HepG2 (cell line): Measurements from ENCODE around the gene ARHGEF26. TPM values are rescaled to one million over a fixed set of nuclear protein-coding genes. Genes with fewer than 3 reads are reported as not detected.

Experiments
- FOXO1 ChIP-seq: sonication (generic); formaldehyde crosslinking; IDR thresholded peaks from 2 replicates; pipeline ENCODE4 v1.4.0; 2020; ENCODE audit warnings: missing genetic modification reagents
- ISL2 ChIP-seq: sonication (generic); formaldehyde crosslinking; IDR thresholded peaks from 2 replicates; pipeline ENCODE4 v1.5.0; 2020; ENCODE audit warnings: missing genetic modification reagents
- JUNB ChIP-seq: sonication (generic); formaldehyde crosslinking; IDR thresholded peaks from 2 replicates; pipeline ENCODE4 v1.8.0; 2022; ENCODE audit warnings: missing genetic modification reagents, mild to moderate bottlenecking, borderline replicate concordance
- KLF13 ChIP-seq: sonication (generic); formaldehyde crosslinking; IDR thresholded peaks from 2 replicates; pipeline ENCODE4 v1.4.0; 2020; ENCODE audit warnings: mild to moderate bottlenecking, missing genetic modification reagents
- NCOA1 ChIP-seq: sonication (generic); formaldehyde crosslinking; IDR thresholded peaks from 2 replicates; pipeline ENCODE4 v1.9.0; 2021; ENCODE audit warnings: missing genetic modification reagents
- NFIB ChIP-seq: sonication (generic); formaldehyde crosslinking; IDR thresholded peaks from 2 replicates; pipeline ENCODE4 v1.9.0; 2021; ENCODE audit warnings: missing genetic modification reagents, mild to moderate bottlenecking, borderline replicate concordance
- ONECUT2 ChIP-seq: sonication (generic); formaldehyde crosslinking; IDR thresholded peaks from 2 replicates; pipeline ENCODE4 v1.4.0; 2020; ENCODE audit warnings: missing genetic modification reagents
- RNF219 ChIP-seq: sonication (generic); formaldehyde crosslinking; IDR thresholded peaks from 2 replicates; pipeline ENCODE4 v1.5.0; 2020; ENCODE audit warnings: mild to moderate bottlenecking, missing genetic modification reagents
- SSRP1 ChIP-seq: IDR thresholded peaks from 2 replicates; pipeline ENCODE4 v1.6.1; 2016; ENCODE audit warnings: control low read depth
- TBP ChIP-seq: sonication (generic); formaldehyde crosslinking; IDR thresholded peaks from 2 replicates; pipeline ENCODE4 v1.5.0; 2020; ENCODE audit warnings: missing genetic modification reagents
- ZNF317 ChIP-seq: sonication (generic); formaldehyde crosslinking; IDR thresholded peaks from 2 replicates; pipeline ENCODE4 v1.5.0; 2020; ENCODE audit warnings: mild to moderate bottlenecking, missing genetic modification reagents
- ZNF430 ChIP-seq: sonication (generic); formaldehyde crosslinking; IDR thresholded peaks from 2 replicates; pipeline ENCODE4 v1.9.0; 2021; ENCODE audit warnings: mild to moderate bottlenecking, missing genetic modification reagents
- ZNF549 ChIP-seq: sonication (generic); formaldehyde crosslinking; IDR thresholded peaks from 2 replicates; pipeline ENCODE4 v1.5.0; 2020; ENCODE audit warnings: missing genetic modification reagents
- ZNF589 ChIP-seq: sonication (generic); formaldehyde crosslinking; conservative IDR thresholded peaks from 2 replicates; pipeline ENCODE4 v1.8.0; 2022; ENCODE audit warnings: mild to moderate bottlenecking, moderate library complexity, missing genetic modification reagents
- ZNF609 ChIP-seq: sonication (generic); formaldehyde crosslinking; IDR thresholded peaks from 2 replicates; pipeline ENCODE4 v1.4.0; 2020; ENCODE audit warnings: mild to moderate bottlenecking, missing genetic modification reagents, borderline replicate concordance
- ZNF652 ChIP-seq: IDR thresholded peaks from 2 replicates; pipeline ENCODE4 v1.6.1; 2016; ENCODE audit warnings: low read depth, borderline replicate concordance
- ZSCAN9 ChIP-seq: IDR thresholded peaks from 2 replicates; pipeline ENCODE4 v1.6.1; 2016; ENCODE audit warnings: borderline replicate concordance
- polyA plus RNA-seq, 8 experiments: library from polyadenylated mRNA; depleted of rRNA in 3 of 8; stranded (reverse) in 7 of 8; unstranded in 1 of 8; fragments of >200 nt; fragmentation: Illumina TruSeq in 4 of 8; extraction: Trizol in 4 of 8; gene quantifications; 2 replicates each; pipeline versions ENCODE4 v1.2.1 to v1.2.3, GENCODE V29; 2011 to 2016; ENCODE audit warnings: low read depth in 4 of 8, missing spikeins in 1 of 8, mixed read lengths in 1 of 8; ENCODE audit not compliant: insufficient read depth in 1 of 8
- total RNA-seq, 5 experiments: library from RNA; depleted of rRNA; stranded (reverse); fragments of >200 nt; fragmentation: Illumina TruSeq; extraction: Trizol; gene quantifications; 2 replicates each; pipeline ENCODE4 v1.2.3, GENCODE V29; 2016; ENCODE audit warnings: low read depth in 1 of 5
- TF ChIP-seq, protein P1 (sequence below): sonication (generic); formaldehyde crosslinking; IDR thresholded peaks from 2 replicates; pipeline ENCODE4 v1.5.1; 2020; ENCODE audit warnings: mild to moderate bottlenecking, missing genetic modification reagents, moderate library complexity
- TF ChIP-seq, protein P2 (sequence below): IDR thresholded peaks from 2 replicates; pipeline ENCODE4 v1.6.1; 2016

Gene ARHGEF26
- total and polyA plus RNA-seq, 2 of the 13 experiments (the other 11 are each of a cell fraction or from before 2014, with no cell fraction given), result 0.74 to 6.1 TPM

DNA sequence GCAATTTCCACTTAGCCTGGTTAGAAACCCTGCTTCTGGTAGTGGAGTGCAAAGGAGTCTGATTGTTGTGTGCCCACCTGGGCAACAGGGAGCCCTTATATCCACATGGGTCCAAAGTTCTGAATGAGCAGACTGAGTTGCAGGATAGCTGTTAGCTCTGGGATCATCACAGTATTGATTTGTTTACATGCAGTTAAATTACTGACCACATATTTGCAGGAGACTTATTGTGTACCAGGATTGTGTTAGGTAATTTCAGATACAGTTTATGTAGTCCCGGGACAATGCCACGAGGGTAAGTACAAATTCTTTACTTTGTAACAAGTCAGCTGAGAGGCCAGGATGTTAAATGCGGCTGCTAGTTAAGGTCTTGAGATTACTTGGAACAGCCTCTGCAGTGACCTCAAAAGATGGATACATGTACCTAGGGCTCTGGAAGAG lies 18.8 kb downstream of the ARHGEF26 start (continued):
- TF ChIP-seq, protein P1, sequence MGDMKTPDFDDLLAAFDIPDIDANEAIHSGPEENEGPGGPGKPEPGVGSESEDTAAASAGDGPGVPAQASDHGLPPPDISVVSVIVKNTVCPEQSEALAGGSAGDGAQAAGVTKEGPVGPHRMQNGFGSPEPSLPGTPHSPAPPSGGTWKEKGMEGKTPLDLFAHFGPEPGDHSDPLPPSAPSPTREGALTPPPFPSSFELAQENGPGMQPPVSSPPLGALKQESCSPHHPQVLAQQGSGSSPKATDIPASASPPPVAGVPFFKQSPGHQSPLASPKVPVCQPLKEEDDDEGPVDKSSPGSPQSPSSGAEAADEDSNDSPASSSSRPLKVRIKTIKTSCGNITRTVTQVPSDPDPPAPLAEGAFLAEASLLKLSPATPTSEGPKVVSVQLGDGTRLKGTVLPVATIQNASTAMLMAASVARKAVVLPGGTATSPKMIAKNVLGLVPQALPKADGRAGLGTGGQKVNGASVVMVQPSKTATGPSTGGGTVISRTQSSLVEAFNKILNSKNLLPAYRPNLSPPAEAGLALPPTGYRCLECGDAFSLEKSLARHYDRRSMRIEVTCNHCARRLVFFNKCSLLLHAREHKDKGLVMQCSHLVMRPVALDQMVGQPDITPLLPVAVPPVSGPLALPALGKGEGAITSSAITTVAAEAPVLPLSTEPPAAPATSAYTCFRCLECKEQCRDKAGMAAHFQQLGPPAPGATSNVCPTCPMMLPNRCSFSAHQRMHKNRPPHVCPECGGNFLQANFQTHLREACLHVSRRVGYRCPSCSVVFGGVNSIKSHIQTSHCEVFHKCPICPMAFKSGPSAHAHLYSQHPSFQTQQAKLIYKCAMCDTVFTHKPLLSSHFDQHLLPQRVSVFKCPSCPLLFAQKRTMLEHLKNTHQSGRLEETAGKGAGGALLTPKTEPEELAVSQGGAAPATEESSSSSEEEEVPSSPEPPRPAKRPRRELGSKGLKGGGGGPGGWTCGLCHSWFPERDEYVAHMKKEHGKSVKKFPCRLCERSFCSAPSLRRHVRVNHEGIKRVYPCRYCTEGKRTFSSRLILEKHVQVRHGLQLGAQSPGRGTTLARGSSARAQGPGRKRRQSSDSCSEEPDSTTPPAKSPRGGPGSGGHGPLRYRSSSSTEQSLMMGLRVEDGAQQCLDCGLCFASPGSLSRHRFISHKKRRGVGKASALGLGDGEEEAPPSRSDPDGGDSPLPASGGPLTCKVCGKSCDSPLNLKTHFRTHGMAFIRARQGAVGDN (CRISPR knock-in tag), result no peak
- TF ChIP-seq NCOA1 (CRISPR knock-in tag) (no peak), SSRP1 (CRISPR knock-in tag) (no peak), ZNF652 (CRISPR knock-in tag) (no peak; the same call in 1 of the 2 replicates), ZSCAN9 (CRISPR knock-in tag) (peak; percentile 47; the same call in 1 of the 2 replicates), ZNF430 (CRISPR knock-in tag) (no peak), ZNF609 (CRISPR knock-in tag) (peak; percentile 97), KLF13 (CRISPR knock-in tag) (no peak), TBP (CRISPR knock-in tag) (no peak), ONECUT2 (CRISPR knock-in tag) (peak; percentile 99), ZNF317 (CRISPR knock-in tag) (peak; percentile 25; the same call in 1 of the 2 replicates), RNF219 (CRISPR knock-in tag) (0 out of 2 replicates have a peak, but pooled peaks have one; percentile 41), JUNB (CRISPR knock-in tag) (no peak; the same call in 1 of the 2 replicates), ZNF589 (peak; percentile 49; the same call in 1 of the 2 replicates), NFIB (no peak), ISL2 (CRISPR knock-in tag) (peak; percentile 93), ZNF549 (CRISPR knock-in tag) (0 out of 2 replicates have a peak, but pooled peaks have one; percentile 47), FOXO1 (CRISPR knock-in tag) (peak; percentile 93)
- TF ChIP-seq, protein P2, sequence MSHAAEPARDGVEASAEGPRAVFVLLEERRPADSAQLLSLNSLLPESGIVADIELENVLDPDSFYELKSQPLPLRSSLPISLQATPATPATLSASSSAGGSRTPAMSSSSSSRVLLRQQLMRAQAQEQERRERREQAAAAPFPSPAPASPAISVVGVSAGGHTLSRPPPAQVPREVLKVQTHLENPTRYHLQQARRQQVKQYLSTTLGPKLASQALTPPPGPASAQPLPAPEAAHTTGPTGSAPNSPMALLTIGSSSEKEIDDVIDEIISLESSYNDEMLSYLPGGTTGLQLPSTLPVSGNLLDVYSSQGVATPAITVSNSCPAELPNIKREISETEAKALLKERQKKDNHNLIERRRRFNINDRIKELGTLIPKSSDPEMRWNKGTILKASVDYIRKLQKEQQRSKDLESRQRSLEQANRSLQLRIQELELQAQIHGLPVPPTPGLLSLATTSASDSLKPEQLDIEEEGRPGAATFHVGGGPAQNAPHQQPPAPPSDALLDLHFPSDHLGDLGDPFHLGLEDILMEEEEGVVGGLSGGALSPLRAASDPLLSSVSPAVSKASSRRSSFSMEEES (CRISPR knock-in tag), result peak; percentile 79
